ENCODE data around the gene PEBP1. TPM values are rescaled to one million over a fixed set of nuclear protein-coding genes. Genes with fewer than 3 reads are reported as not detected.

PEBP1 gene
- polyA plus RNA-seq, 3 donors: 23.0 to 57.9 (median 47.6) TPM

DNA sequence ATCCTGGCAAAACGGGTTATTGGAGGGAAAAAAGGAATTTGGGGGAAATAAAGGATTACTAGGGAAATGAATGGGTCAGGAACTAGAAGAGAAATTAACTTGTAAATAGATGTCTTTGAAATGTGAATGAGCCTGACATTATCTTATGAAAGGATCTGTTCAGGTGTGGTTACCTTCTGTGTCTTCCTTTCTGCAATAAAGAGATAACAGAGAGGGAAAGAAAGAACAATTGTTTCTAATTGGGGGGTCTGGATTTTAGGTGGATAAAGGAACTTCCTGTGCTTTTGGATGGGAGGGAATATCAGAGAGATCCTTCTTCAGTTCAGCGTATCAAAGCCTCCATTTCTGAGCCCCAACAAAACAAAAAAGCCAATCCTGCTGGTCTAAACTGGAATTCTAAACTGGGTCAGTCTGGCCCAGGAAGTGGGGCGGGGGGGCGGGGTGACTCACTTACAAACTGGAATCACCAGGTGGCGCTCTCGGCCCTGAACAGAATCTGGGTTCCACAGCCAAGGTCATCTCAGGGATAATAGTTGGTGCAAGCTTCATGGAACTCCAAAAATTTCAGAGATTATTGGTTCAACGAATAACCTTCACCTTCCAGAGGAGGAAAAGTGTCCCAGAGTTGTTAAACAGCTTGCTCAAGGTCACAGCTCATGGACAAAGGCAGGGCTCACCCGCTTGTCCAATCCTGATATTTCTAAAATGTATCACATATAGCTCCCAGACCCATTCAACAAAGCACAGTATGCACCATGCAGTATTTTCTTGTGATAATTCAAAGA lies 15.2 kb upstream of the PEBP1 start:
- Histone ChIP-seq H4K20me1 (ENCODE audit: insufficient read depth, low read length) (no peaks in the 10 kb centered on the region), H3K36me3 (replicated peaks in 1 of 2; ENCODE audit: control insufficient read depth in 1 of 2, insufficient read depth in 2 of 2, low read length in 2 of 2) (no peaks in the 10 kb centered on the region), H2AFZ (ENCODE audit: insufficient read depth, low read depth, low read length, poor library complexity, severe bottlenecking) (no peak overlapping the region), H3K79me2 (ENCODE audit: insufficient read depth, low read length) (no peaks in the 10 kb centered on the region), H3K27me3 (ENCODE audit: control insufficient read depth in 2 of 2, insufficient read depth in 2 of 2, low read length in 2 of 2) (no peaks in the 10 kb centered on the region), H3K4me1 (ENCODE audit: control insufficient read depth in 1 of 2, insufficient read depth in 2 of 2, low read length in 2 of 2) (no peaks in the 10 kb centered on the region), H3K4me2 (replicated peaks; ENCODE audit: extremely low read depth, low read length, poor library complexity, severe bottlenecking) (no peak overlapping the region), H3K4me3 (replicated peaks in 1 of 3; ENCODE audit: low read depth in 2 of 3, low read length in 3 of 3) (no peak overlapping the region), H3K9me3 (replicated peaks in 1 of 2; ENCODE audit: control insufficient read depth in 1 of 2, insufficient read depth in 1 of 2, low read length in 2 of 2) (no peaks in the 10 kb centered on the region), H3K9ac (ENCODE audit: insufficient read depth, low read length, poor library complexity, severe bottlenecking) (no peak overlapping the region), H3K27ac (ENCODE audit: low read depth in 1 of 2, low read length in 2 of 2) (no peak overlapping the region)
- no peak overlapping the region for H3K27ac Mint-ChIP-seq
- DNase-seq: peak; percentile 33 to 51 (median 48)
- H3K4me3 Mint-ChIP-seq: no peak overlapping the region
- H3K36me3 Mint-ChIP-seq: no peaks in the 10 kb centered on the region
- H3K27me3 Mint-ChIP-seq (ENCODE audit: low read depth in 3 of 3): peaks cover 0 to 2% (median 0%) of the 10 kb centered on the region in 3 donors
- intact Hi-C loops (cut with micrococcal nuclease): no loop called here
- WGBS (ENCODE audit: insufficient coverage): 16% methylated on average over 5 of the region's 8 CpGs
- H3K9me3 Mint-ChIP-seq: no peaks in the 10 kb centered on the region
- peaks cover 4% of the 10 kb centered on the region for H3K4me1 Mint-ChIP-seq
- TF ChIP-seq, protein P1, sequence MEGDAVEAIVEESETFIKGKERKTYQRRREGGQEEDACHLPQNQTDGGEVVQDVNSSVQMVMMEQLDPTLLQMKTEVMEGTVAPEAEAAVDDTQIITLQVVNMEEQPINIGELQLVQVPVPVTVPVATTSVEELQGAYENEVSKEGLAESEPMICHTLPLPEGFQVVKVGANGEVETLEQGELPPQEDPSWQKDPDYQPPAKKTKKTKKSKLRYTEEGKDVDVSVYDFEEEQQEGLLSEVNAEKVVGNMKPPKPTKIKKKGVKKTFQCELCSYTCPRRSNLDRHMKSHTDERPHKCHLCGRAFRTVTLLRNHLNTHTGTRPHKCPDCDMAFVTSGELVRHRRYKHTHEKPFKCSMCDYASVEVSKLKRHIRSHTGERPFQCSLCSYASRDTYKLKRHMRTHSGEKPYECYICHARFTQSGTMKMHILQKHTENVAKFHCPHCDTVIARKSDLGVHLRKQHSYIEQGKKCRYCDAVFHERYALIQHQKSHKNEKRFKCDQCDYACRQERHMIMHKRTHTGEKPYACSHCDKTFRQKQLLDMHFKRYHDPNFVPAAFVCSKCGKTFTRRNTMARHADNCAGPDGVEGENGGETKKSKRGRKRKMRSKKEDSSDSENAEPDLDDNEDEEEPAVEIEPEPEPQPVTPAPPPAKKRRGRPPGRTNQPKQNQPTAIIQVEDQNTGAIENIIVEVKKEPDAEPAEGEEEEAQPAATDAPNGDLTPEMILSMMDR (IDR thresholded peaks at IDR 0.05): peak; percentile 85

GRCh38 chr12:118122264-118122663 lies 13.7 kb upstream of the PEBP1 start:
- Histone ChIP-seq H3K79me2 (ENCODE audit: insufficient read depth, low read length) (no peaks in the 10 kb centered on the region), H3K9me3 (replicated peaks in 1 of 2; ENCODE audit: control insufficient read depth in 1 of 2, insufficient read depth in 1 of 2, low read length in 2 of 2) (no peaks in the 10 kb centered on the region), H3K4me2 (replicated peaks; ENCODE audit: extremely low read depth, low read length, poor library complexity, severe bottlenecking) (no peak overlapping the region), H3K27ac (ENCODE audit: low read depth in 1 of 2, low read length in 2 of 2) (no peak overlapping the region), H3K4me3 (replicated peaks in 1 of 3; ENCODE audit: low read depth in 2 of 3, low read length in 3 of 3) (no peak overlapping the region), H3K36me3 (replicated peaks in 1 of 2; ENCODE audit: control insufficient read depth in 1 of 2, insufficient read depth in 2 of 2, low read length in 2 of 2) (no peaks in the 10 kb centered on the region), H3K4me1 (ENCODE audit: control insufficient read depth in 1 of 2, insufficient read depth in 2 of 2, low read length in 2 of 2) (no peaks in the 10 kb centered on the region), H4K20me1 (ENCODE audit: insufficient read depth, low read length) (no peaks in the 10 kb centered on the region), H2AFZ (ENCODE audit: insufficient read depth, low read depth, low read length, poor library complexity, severe bottlenecking) (no peak overlapping the region), H3K9ac (ENCODE audit: insufficient read depth, low read length, poor library complexity, severe bottlenecking) (no peak overlapping the region), H3K27me3 (ENCODE audit: control insufficient read depth in 2 of 2, insufficient read depth in 2 of 2, low read length in 2 of 2) (no peaks in the 10 kb centered on the region)
- H3K36me3 Mint-ChIP-seq: no peaks in the 10 kb centered on the region
- H3K4me1 Mint-ChIP-seq: peaks cover 4% of the 10 kb centered on the region
- no peak for DNase-seq
- H3K9me3 Mint-ChIP-seq: no peaks in the 10 kb centered on the region
- 92% methylated on average over 5 of the region's 6 CpGs for WGBS (ENCODE audit: insufficient coverage)
- intact Hi-C loops (cut with micrococcal nuclease): no loop called here
- no peak overlapping the region for H3K4me3 Mint-ChIP-seq
- peaks cover 0 to 2% (median 0%) of the 10 kb centered on the region in 3 donors for H3K27me3 Mint-ChIP-seq (ENCODE audit: low read depth in 3 of 3)
- H3K27ac Mint-ChIP-seq: peak overlapping the region in 1 of 7 donors; percentile 20
- TF ChIP-seq, protein P1 (IDR thresholded peaks at IDR 0.05): no peak
